NCI-H226 (cell line): ENCODE data around the gene TEPSIN.

ENCODE experiments used
- DNase-seq: peaks from one replicate; pipeline ENCODE4 v3.0.0-alpha.2; 2015

TEPSIN gene

GRCh38 chr17:81249223-81250040 lies 10.6 kb upstream of the TEPSIN start:
- DNase-seq, result no peak

- no peak for DNase-seq
These were observed 9.8 kb upstream of the TEPSIN start for GRCh38 chr17:81248649-81249048.

- no peak for DNase-seq
These were observed 8.6 kb upstream of the TEPSIN start for GRCh38 chr17:81247339-81247990.

- DNase-seq, result no peak
These were observed 8.0 kb upstream of the TEPSIN start for GRCh38 chr17:81246679-81247338.

GRCh38 chr17:81246343-81246670 lies 7.5 kb upstream of the TEPSIN start:
- no peak for DNase-seq

- no peak for DNase-seq
These were observed 6.9 kb upstream of the TEPSIN start for GRCh38 chr17:81245665-81246342.

- no peak for DNase-seq
These were observed 6.3 kb upstream of the TEPSIN start for GRCh38 chr17:81245024-81245664.

GRCh38 chr17:81244358-81245023 lies 5.6 kb upstream of the TEPSIN start:
- DNase-seq, result no peak

GRCh38 chr17:81243333-81243664 lies 4.4 kb upstream of the TEPSIN start:
- DNase-seq, result no peak

- no peak for DNase-seq
These were observed 3.8 kb upstream of the TEPSIN start for GRCh38 chr17:81242421-81243332.

GRCh38 chr17:81241648-81242420 lies 3.0 kb upstream of the TEPSIN start:
- no peak for DNase-seq

GRCh38 chr17:81241203-81241602 lies 2.3 kb upstream of the TEPSIN start:
- DNase-seq, result no peak

- no peak for DNase-seq
These were observed 1.9 kb upstream of the TEPSIN start for GRCh38 chr17:81240761-81241160.

GRCh38 chr17:81239714-81240555 lies 1.1 kb upstream of the TEPSIN start:
- no peak for DNase-seq

GRCh38 chr17:81238490-81238814 lies 403 bp downstream of the TEPSIN start:
- no peak for DNase-seq

- no peak for DNase-seq
These were observed 1.0 kb downstream of the TEPSIN start for GRCh38 chr17:81237591-81238489.

GRCh38 chr17:81236784-81237183 lies 2.1 kb downstream of the TEPSIN start:
- DNase-seq, result no peak

GRCh38 chr17:81235822-81236740 lies 2.8 kb downstream of the TEPSIN start:
- no peak for DNase-seq
